Body of pancreas (tissue), 4 donors: ENCODE measurements around the gene HCN3. TPM values are rescaled to one million over a fixed set of nuclear protein-coding genes. Genes with fewer than 3 reads are reported as not detected.

Source experiments
- ATAC-seq: fragments of 150-250 bp; one replicate; pipeline ENCODE4 v1.9.1; 2016
- DNase-seq, 4 donors: peaks; one replicate each; pipeline ENCODE4 v3.0.0-alpha.2; 2019
- H3K27ac ChIP-seq, 4 donors: fragments of 200-600 bp; sonication (generic); 1 replicate in 3 of 4; 2 replicates in 1 of 4; pipeline versions ENCODE4 v1.5.1 to v1.6.1; 2016 to 2019; ENCODE audit warnings: mild to moderate bottlenecking in 1 of 4, mixed read lengths in 1 of 4, moderate library complexity in 1 of 4
- H3K27me3 ChIP-seq, 2 donors: fragments of 200-600 bp; sonication (generic); one replicate each; pipeline ENCODE4 v1.6.0; 2016; ENCODE audit warnings: mild to moderate bottlenecking in 1 of 2
- H3K36me3 ChIP-seq, 2 donors: fragments of 200-600 bp; sonication (generic); replicated peaks in 1 of 2; 2 replicates each; pipeline ENCODE4 v1.5.1; 2016; ENCODE audit warnings: low read depth in 2 of 2; ENCODE audit not compliant: insufficient read depth in 1 of 2
- H3K4me1 ChIP-seq: fragments of 200-600 bp; sonication (generic); one replicate; pipeline ENCODE4 v1.6.0; 2016
- H3K4me3 ChIP-seq, 2 donors: fragments of 200-600 bp; sonication (generic); 1 replicate in 1 of 2; 2 replicates in 1 of 2; pipeline ENCODE4 v1.5.1; 2016 to 2019
- H3K9me3 ChIP-seq, 3 donors: fragments of 200-600 bp; sonication (generic); 1 replicate in 2 of 3; 2 replicates in 1 of 3; pipeline ENCODE4 v1.5.1; 2016
- POLR2A ChIP-seq, 3 donors: fragments of 450-650 bp; IDR thresholded peaks; one replicate each; pipeline ENCODE4 v1.6.1; 2016; ENCODE audit warnings: antibody characterized with exemption in 3 of 3, mild to moderate bottlenecking in 2 of 3
- WGBS, 2 donors: methylation state at CpG; one replicate each; pipeline ENCODE4 v1.1.5; 2017; 5-methylcytosine and 5-hydroxymethylcytosine counted together
- intact Hi-C: fragments of 100-400 bp; cut with DNase I; formaldehyde crosslinking; loops from one replicate; pipeline ENCODE4 v1.15.1; 2023
- total RNA-seq, 2 donors: library from RNA; depleted of rRNA; stranded (reverse); fragments of >200 nt; gene quantifications; one replicate each; pipeline ENCODE4 v1.1.0, GENCODE V29; 2016
- TF ChIP-seq, protein P1 (sequence below), 7 experiments: fragments of 450-650 bp in 4 of 7; fragments of 200-600 bp in 3 of 7; sonication (generic) in 3 of 7; IDR thresholded peaks; one replicate each; pipeline ENCODE4 v1.5.1; 2016 to 2019; ENCODE audit warnings: antibody characterized with exemption in 7 of 7

The HCN3 gene
- total RNA-seq, 2 donors from 2014 or later: 1.3 to 2.9 TPM

GRCh38 chr1:155308493-155309422, 31.5 kb downstream of the HCN3 start, which contains the start of gene FDPS:
TSS of gene FDPS (plus strand) at chr1:155308866. CDS start at chr1:155309790, 924 bp downstream.
- TF ChIP-seq, protein P1, sequence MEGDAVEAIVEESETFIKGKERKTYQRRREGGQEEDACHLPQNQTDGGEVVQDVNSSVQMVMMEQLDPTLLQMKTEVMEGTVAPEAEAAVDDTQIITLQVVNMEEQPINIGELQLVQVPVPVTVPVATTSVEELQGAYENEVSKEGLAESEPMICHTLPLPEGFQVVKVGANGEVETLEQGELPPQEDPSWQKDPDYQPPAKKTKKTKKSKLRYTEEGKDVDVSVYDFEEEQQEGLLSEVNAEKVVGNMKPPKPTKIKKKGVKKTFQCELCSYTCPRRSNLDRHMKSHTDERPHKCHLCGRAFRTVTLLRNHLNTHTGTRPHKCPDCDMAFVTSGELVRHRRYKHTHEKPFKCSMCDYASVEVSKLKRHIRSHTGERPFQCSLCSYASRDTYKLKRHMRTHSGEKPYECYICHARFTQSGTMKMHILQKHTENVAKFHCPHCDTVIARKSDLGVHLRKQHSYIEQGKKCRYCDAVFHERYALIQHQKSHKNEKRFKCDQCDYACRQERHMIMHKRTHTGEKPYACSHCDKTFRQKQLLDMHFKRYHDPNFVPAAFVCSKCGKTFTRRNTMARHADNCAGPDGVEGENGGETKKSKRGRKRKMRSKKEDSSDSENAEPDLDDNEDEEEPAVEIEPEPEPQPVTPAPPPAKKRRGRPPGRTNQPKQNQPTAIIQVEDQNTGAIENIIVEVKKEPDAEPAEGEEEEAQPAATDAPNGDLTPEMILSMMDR (IDR thresholded peaks at IDR 0.05): peak in 3 of 7 experiments; percentile 31 to 48 (median 42)
- peak; percentile 43 to 79 (median 79) for TF ChIP-seq POLR2A (IDR thresholded peaks at IDR 0.05)
- 0% methylated on average over 11 to 51 of the region's 51 CpGs for WGBS, 2 donors
- peak within 1 kb of the TSS; percentile 16 to 48 for H3K4me3 ChIP-seq

GRCh38 chr1:155309423-155310021, 32.3 kb downstream of the HCN3 start:
- H3K4me3 ChIP-seq: peak overlapping the region; percentile 16 to 48
- H3K9me3 ChIP-seq: no peaks in the 10 kb centered on the region
- no peak for ATAC-seq
- DNase-seq: peak; percentile 32 to 73 (median 58)
- H3K36me3 ChIP-seq: no peaks in the 10 kb centered on the region
- TF ChIP-seq, protein P1 (IDR thresholded peaks at IDR 0.05): no peak
- no peak for TF ChIP-seq POLR2A (IDR thresholded peaks at IDR 0.05)
- H3K27me3 ChIP-seq: no peaks in the 10 kb centered on the region
- peaks cover 31% of the 10 kb centered on the region for H3K4me1 ChIP-seq
- WGBS, 2 donors: 0 to 2% methylated on average over 5 to 11 of the region's 11 CpGs
- intact Hi-C loops: no loop called here
- H3K27ac ChIP-seq: peak overlapping the region; percentile 60 to 94 (median 86)

More at GRCh38 chr1:155308493-155309422, 31.5 kb downstream of the HCN3 start, which contains the start of gene FDPS:
- Histone ChIP-seq H3K27me3 (no peaks in the 10 kb centered on the region), H3K27ac (peak within 1 kb of the TSS; percentile 60 to 94 (median 86)), H3K9me3 (no peaks in the 10 kb centered on the region), H3K4me1 (peaks cover 31% of the 10 kb centered on the region), H3K36me3 (no peaks in the 10 kb centered on the region)
- DNase-seq: peak; percentile 98 to 99 (median 99)
- intact Hi-C loops: no loop called here
- peak; percentile 99 for ATAC-seq

DNA sequence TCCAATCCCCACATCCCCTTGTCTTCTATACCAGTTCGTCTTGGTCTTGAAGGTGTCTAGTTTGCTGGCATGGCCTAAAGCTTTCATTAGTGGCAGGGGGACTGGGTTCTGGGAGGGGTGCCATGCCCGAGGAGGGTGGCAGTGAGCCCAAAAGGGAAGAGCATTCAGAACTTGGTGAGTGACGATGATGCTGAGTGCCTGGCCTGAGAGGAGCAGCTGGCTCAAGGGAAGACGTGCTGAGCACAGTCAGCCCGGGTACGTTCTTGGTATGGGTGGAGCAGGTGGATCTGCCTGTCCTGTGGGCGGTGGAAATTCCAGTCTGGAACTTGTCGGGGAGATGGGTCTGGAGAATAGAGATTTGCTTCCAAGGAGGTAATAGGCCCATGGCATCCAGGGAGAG, 36.0 kb downstream of the HCN3 start:
- no peak overlapping the region for H3K27ac ChIP-seq
- no peaks in the 10 kb centered on the region for H3K27me3 ChIP-seq
- intact Hi-C loops: no loop called here
- H3K9me3 ChIP-seq: no peaks in the 10 kb centered on the region
- 87 to 91% methylated on average over 6 to 8 of the region's 8 CpGs for WGBS, 2 donors
- DNase-seq: no peak
- no peak overlapping the region for H3K4me3 ChIP-seq
- ATAC-seq: no peak
- H3K4me1 ChIP-seq: peaks cover 24% of the 10 kb centered on the region
- TF ChIP-seq POLR2A (IDR thresholded peaks at IDR 0.05): no peak
- TF ChIP-seq, protein P1 (IDR thresholded peaks at IDR 0.05): no peak
- peaks cover 0 to 2% of the 10 kb centered on the region in 2 donors for H3K36me3 ChIP-seq

GRCh38 chr1:155316922-155317321, 39.7 kb downstream of the HCN3 start:
- peaks cover 16% of the 10 kb centered on the region for H3K4me1 ChIP-seq
- no peak for DNase-seq
- ATAC-seq: no peak
- H3K36me3 ChIP-seq: peaks cover 0 to 2% of the 10 kb centered on the region in 2 donors
- H3K9me3 ChIP-seq: no peaks in the 10 kb centered on the region
- WGBS, 2 donors: 73 to 88% methylated on average over 3 of the region's 3 CpGs
- H3K27me3 ChIP-seq: no peaks in the 10 kb centered on the region
- H3K4me3 ChIP-seq: no peak overlapping the region
- TF ChIP-seq, protein P1 (IDR thresholded peaks at IDR 0.05): no peak
- no peak for TF ChIP-seq POLR2A (IDR thresholded peaks at IDR 0.05)
- intact Hi-C loops: no loop called here
- no peak overlapping the region for H3K27ac ChIP-seq
